Astrocyte (in vitro differentiated cells and primary cell): ENCODE data around the gene PACRG. TPM values are rescaled to one million over a fixed set of nuclear protein-coding genes. Genes with fewer than 3 reads are reported as not detected.
A peak's percentile ranks its signal among the peaks of the same experiment; 100 is the strongest.

Experiments
- DNase-seq: peaks from one replicate; pipeline ENCODE4 v3.0.0-alpha.2; 2010; ENCODE audit warnings: low read depth
- FAIRE-seq: peaks from 2 replicates; lab custom pipeline; 2011; peaks lifted over from hg19 to GRCh38; lab: Jason Lieb, UNC
- H2AFZ ChIP-seq: 2 replicates; pipeline ENCODE4 v1.6.0; 2012; ENCODE audit warnings: low read depth, low read length, inconsistent platforms
- H3K27ac ChIP-seq: 2 replicates; pipeline ENCODE4 v1.5.1; 2011; ENCODE audit warnings: low read depth, low read length, inconsistent platforms
- H3K27me3 ChIP-seq: 2 replicates; pipeline ENCODE4 v1.6.0; 2011; ENCODE audit warnings: low read length, inconsistent platforms; ENCODE audit not compliant: insufficient read depth
- H3K36me3 ChIP-seq: 2 replicates; pipeline ENCODE4 v1.5.1; 2011; ENCODE audit warnings: low read length, inconsistent platforms; ENCODE audit not compliant: insufficient read depth
- H3K4me1 ChIP-seq: 2 replicates; pipeline ENCODE4 v1.5.1; 2011; ENCODE audit warnings: low read length, inconsistent platforms; ENCODE audit not compliant: insufficient read depth
- H3K4me2 ChIP-seq: 2 replicates; pipeline ENCODE4 v1.6.0; 2012; ENCODE audit warnings: low read length, inconsistent platforms
- H3K4me3 ChIP-seq: 2 replicates; pipeline ENCODE4 v1.5.1; 2011; ENCODE audit warnings: low read depth, mild to moderate bottlenecking, low read length, inconsistent platforms; ENCODE audit not compliant: insufficient read depth
- H3K79me2 ChIP-seq: 2 replicates; pipeline ENCODE4 v1.6.0; 2012; ENCODE audit warnings: mild to moderate bottlenecking, low read length, inconsistent platforms; ENCODE audit not compliant: insufficient read depth
- H3K9ac ChIP-seq: 2 replicates; pipeline ENCODE4 v1.6.0; 2012; ENCODE audit warnings: mild to moderate bottlenecking, low read length, inconsistent platforms
- H3K9me3 ChIP-seq: 2 replicates; pipeline ENCODE4 v1.5.1; 2012; ENCODE audit warnings: low read depth, mild to moderate bottlenecking, low read length, inconsistent platforms; ENCODE audit not compliant: insufficient read depth
- H4K20me1 ChIP-seq: 2 replicates; pipeline ENCODE4 v1.6.0; 2012; ENCODE audit warnings: low read length, inconsistent platforms; ENCODE audit not compliant: insufficient read depth
- H3K27ac Mint-ChIP-seq: one replicate; pipeline ENCODE4 v1.8.0; 2021; ENCODE audit warnings: mild to moderate bottlenecking, mixed read lengths; ENCODE audit not compliant: unreplicated experiment
- H3K27me3 Mint-ChIP-seq: one replicate; pipeline ENCODE4 v1.8.0; 2021; ENCODE audit warnings: low read depth, mixed read lengths; ENCODE audit not compliant: unreplicated experiment
- H3K36me3 Mint-ChIP-seq: one replicate; pipeline ENCODE4 v1.8.0; 2021; ENCODE audit warnings: low read depth, mixed read lengths; ENCODE audit not compliant: unreplicated experiment
- H3K4me1 Mint-ChIP-seq: one replicate; pipeline ENCODE4 v1.8.0; 2021; ENCODE audit warnings: low read depth, mixed read lengths; ENCODE audit not compliant: unreplicated experiment
- H3K4me3 Mint-ChIP-seq: one replicate; pipeline ENCODE4 v1.8.0; 2021; ENCODE audit warnings: mild to moderate bottlenecking, moderate library complexity, mixed read lengths; ENCODE audit not compliant: unreplicated experiment
- H3K9me3 Mint-ChIP-seq: one replicate; pipeline ENCODE4 v1.8.0; 2021; ENCODE audit warnings: mild to moderate bottlenecking, mixed read lengths; ENCODE audit not compliant: unreplicated experiment
- EZH2 ChIP-seq: IDR thresholded peaks from 2 replicates; pipeline ENCODE4 v1.6.1; 2012; ENCODE audit warnings: mild to moderate bottlenecking, low read length, inconsistent platforms; ENCODE audit not compliant: insufficient read depth
- total RNA-seq: library from RNA; stranded (reverse); gene quantifications from 2 replicates; pipeline ENCODE4 v1.2.1, GENCODE V29; 2021
- TF ChIP-seq, protein P1 (sequence below): IDR thresholded peaks from 2 replicates; pipeline ENCODE4 v1.5.1; 2011; ENCODE audit warnings: low read depth, mild to moderate bottlenecking, inconsistent platforms, low read length, moderate library complexity; ENCODE audit not compliant: insufficient read depth

PACRG gene
- total RNA-seq, 1 donor from 2014 or later, result not detected

DNA sequence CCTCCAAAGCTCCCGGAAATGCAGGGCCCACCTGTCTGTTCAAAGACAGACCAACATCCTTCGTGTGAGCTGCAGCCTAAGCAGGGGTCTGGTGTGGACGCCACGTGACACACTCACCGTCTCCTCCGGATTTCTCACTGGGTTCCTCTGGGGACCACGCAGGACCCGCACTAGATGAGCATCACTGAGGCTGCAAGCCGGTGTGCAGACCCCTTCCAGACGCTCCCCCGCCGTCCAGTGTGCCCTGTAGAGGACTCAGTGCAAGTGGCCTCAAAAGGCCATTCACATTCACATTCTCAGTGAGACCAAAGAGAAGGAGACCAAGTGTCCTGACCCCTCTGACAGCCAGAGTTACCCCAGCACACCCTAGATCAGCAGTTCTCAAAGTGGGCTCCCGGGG is 595.5 kb downstream of the PACRG start:
- Histone ChIP-seq H3K4me1 (peaks cover 9% of the 10 kb centered on the region), H3K27me3 (no peaks in the 10 kb centered on the region), H2AFZ (no peak overlapping the region), H3K4me3 (no peak overlapping the region), H3K36me3 (no peaks in the 10 kb centered on the region), H4K20me1 (no peaks in the 10 kb centered on the region), H3K9ac (no peak overlapping the region), H3K27ac (no peak overlapping the region), H3K4me2 (no peak overlapping the region), H3K9me3 (no peaks in the 10 kb centered on the region), H3K79me2 (no peaks in the 10 kb centered on the region)
- no peak overlapping the region for H3K27ac Mint-ChIP-seq
- H3K4me3 Mint-ChIP-seq, result no peak overlapping the region
- FAIRE-seq (no peak), DNase-seq (no peak)
- peaks cover 22% of the 10 kb centered on the region for H3K27me3 Mint-ChIP-seq
- TF ChIP-seq, protein P1, sequence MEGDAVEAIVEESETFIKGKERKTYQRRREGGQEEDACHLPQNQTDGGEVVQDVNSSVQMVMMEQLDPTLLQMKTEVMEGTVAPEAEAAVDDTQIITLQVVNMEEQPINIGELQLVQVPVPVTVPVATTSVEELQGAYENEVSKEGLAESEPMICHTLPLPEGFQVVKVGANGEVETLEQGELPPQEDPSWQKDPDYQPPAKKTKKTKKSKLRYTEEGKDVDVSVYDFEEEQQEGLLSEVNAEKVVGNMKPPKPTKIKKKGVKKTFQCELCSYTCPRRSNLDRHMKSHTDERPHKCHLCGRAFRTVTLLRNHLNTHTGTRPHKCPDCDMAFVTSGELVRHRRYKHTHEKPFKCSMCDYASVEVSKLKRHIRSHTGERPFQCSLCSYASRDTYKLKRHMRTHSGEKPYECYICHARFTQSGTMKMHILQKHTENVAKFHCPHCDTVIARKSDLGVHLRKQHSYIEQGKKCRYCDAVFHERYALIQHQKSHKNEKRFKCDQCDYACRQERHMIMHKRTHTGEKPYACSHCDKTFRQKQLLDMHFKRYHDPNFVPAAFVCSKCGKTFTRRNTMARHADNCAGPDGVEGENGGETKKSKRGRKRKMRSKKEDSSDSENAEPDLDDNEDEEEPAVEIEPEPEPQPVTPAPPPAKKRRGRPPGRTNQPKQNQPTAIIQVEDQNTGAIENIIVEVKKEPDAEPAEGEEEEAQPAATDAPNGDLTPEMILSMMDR, result no peak
- no peak for TF ChIP-seq EZH2
- peaks cover 12% of the 10 kb centered on the region for H3K4me1 Mint-ChIP-seq
- H3K36me3 Mint-ChIP-seq, result peaks cover 1% of the 10 kb centered on the region
- H3K9me3 Mint-ChIP-seq, result peaks cover 8% of the 10 kb centered on the region

DNA sequence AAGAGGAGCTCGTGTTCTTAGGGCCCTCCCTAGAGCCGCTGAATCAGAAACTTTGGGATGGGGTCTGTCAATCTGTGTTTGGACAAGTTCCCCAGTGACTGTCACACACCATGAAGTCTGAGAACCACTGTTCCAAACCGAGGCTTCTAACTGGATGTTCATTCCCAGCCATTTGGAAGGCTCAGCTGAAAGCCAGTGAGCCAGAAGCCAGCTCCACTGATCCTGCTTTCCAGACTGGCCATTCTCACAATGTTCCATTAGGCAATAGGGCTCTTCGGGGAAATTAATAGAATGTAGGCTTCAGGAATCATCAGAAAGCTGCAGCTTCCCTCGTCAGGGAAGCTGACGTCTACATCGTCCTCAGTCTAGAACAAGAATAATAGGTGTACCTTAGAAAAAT is 595.9 kb downstream of the PACRG start:
- H3K27me3 Mint-ChIP-seq, result peaks cover 20% of the 10 kb centered on the region
- H2AFZ ChIP-seq, result no peak overlapping the region
- no peaks in the 10 kb centered on the region for H3K79me2 ChIP-seq
- no peak overlapping the region for H3K27ac ChIP-seq
- H3K4me1 ChIP-seq, result peaks cover 9% of the 10 kb centered on the region
- DNase-seq (no peak), FAIRE-seq (no peak)
- peaks cover 1% of the 10 kb centered on the region for H3K36me3 Mint-ChIP-seq
- no peak overlapping the region for H3K27ac Mint-ChIP-seq
- H3K4me1 Mint-ChIP-seq, result peaks cover 12% of the 10 kb centered on the region
- no peaks in the 10 kb centered on the region for H3K27me3 ChIP-seq
- H3K9me3 Mint-ChIP-seq, result peaks cover 10% of the 10 kb centered on the region
- H3K4me2 ChIP-seq, result no peak overlapping the region
- H4K20me1 ChIP-seq, result no peaks in the 10 kb centered on the region
- no peak overlapping the region for H3K4me3 Mint-ChIP-seq
- H3K36me3 ChIP-seq, result no peaks in the 10 kb centered on the region
- no peak overlapping the region for H3K9ac ChIP-seq
- H3K9me3 ChIP-seq, result no peaks in the 10 kb centered on the region
- no peak overlapping the region for H3K4me3 ChIP-seq
- TF ChIP-seq EZH2, result no peak
- TF ChIP-seq, protein P1, result no peak

DNA sequence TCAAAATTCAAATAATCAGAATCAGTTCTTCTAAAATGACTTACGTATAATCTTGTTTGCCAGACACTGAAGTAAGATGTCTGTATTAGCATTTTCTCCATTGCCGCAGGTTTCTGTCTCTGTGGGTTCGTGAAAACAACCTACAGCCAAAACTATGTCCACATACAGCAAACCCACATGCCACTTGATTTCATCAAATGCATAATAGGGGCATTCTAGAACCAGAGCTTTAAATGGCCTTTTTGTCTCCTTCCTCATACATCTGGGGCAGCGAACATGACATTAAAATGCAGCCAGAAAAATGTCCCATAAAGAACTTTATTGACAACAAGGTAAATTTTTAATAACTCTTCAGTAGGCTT is 596.5 kb downstream of the PACRG start:
- no peak for DNase-seq
- Histone ChIP-seq H3K27ac (no peak overlapping the region), H3K36me3 (no peaks in the 10 kb centered on the region), H3K9me3 (no peaks in the 10 kb centered on the region), H3K27me3 (no peaks in the 10 kb centered on the region), H4K20me1 (no peaks in the 10 kb centered on the region), H3K9ac (no peak overlapping the region), H3K4me1 (peaks cover 9% of the 10 kb centered on the region), H3K4me3 (no peak overlapping the region), H2AFZ (no peak overlapping the region), H3K79me2 (no peaks in the 10 kb centered on the region), H3K4me2 (peak overlapping the region; percentile 78)
- H3K27me3 Mint-ChIP-seq, result peaks cover 20% of the 10 kb centered on the region
- no peak for FAIRE-seq
- TF ChIP-seq, protein P1, result no peak
- no peak for TF ChIP-seq EZH2
- peaks cover 12% of the 10 kb centered on the region for H3K4me1 Mint-ChIP-seq
- no peak overlapping the region for H3K27ac Mint-ChIP-seq
- peaks cover 1% of the 10 kb centered on the region for H3K36me3 Mint-ChIP-seq
- H3K9me3 Mint-ChIP-seq, result peaks cover 10% of the 10 kb centered on the region
- H3K4me3 Mint-ChIP-seq, result no peak overlapping the region
